SK-N-SH (cell line): ENCODE data around the gene MRPS35.

Experiments
- EP300 ChIP-seq, 2 experiments: IDR thresholded peaks; 2 replicates each; pipeline versions ENCODE4 v1.4.0 to v1.6.1; 2012; ENCODE audit warnings: borderline replicate concordance in 1 of 2, low read depth in 1 of 2, low read length in 1 of 2
- MAX ChIP-seq: IDR thresholded peaks from 2 replicates; pipeline ENCODE4 v1.4.0; 2012; ENCODE audit warnings: low read depth
- RAD21 ChIP-seq: IDR thresholded peaks from 2 replicates; pipeline ENCODE4 v1.6.1; 2012; ENCODE audit warnings: mild to moderate bottlenecking, low read length
- RCOR1 ChIP-seq: fragments of 150-350 bp; IDR thresholded peaks from 2 replicates; pipeline ENCODE4 v1.6.1; 2017; ENCODE audit warnings: antibody characterized with exemption, low read length
- REST ChIP-seq: IDR thresholded peaks from 2 replicates; pipeline ENCODE4 v1.6.1; 2012; ENCODE audit warnings: mild to moderate bottlenecking, low read depth, low read length, moderate library complexity
- RXRA ChIP-seq: IDR thresholded peaks from 2 replicates; pipeline ENCODE4 v1.4.0; 2012; ENCODE audit warnings: low read depth, mild to moderate bottlenecking, borderline replicate concordance
- SIN3A ChIP-seq: IDR thresholded peaks from 2 replicates; pipeline ENCODE4 v1.6.1; 2012; ENCODE audit warnings: low read depth, mild to moderate bottlenecking, low read length, moderate library complexity, borderline replicate concordance
- TAF1 ChIP-seq: IDR thresholded peaks from 2 replicates; pipeline ENCODE4 v1.6.1; 2012; ENCODE audit warnings: low read depth, mild to moderate bottlenecking, low read length, moderate library complexity, borderline replicate concordance
- YY1 ChIP-seq: IDR thresholded peaks from 2 replicates; pipeline ENCODE4 v1.4.0; 2012; ENCODE audit warnings: low read depth, mild to moderate bottlenecking
- TF ChIP-seq, protein P1 (sequence below): fragments of 200-600 bp; sonication (generic); IDR thresholded peaks from 2 replicates; pipeline ENCODE4 v1.6.1; 2017; ENCODE audit warnings: antibody characterized with exemption, mild to moderate bottlenecking, moderate library complexity

GRCh38 chr12:27787559-27787958, 76.9 kb downstream of the MRPS35 start:
- TF ChIP-seq SIN3A, result no peak
- no peak for TF ChIP-seq YY1
- no peak for TF ChIP-seq TAF1
- no peak for TF ChIP-seq REST
- TF ChIP-seq, protein P1, sequence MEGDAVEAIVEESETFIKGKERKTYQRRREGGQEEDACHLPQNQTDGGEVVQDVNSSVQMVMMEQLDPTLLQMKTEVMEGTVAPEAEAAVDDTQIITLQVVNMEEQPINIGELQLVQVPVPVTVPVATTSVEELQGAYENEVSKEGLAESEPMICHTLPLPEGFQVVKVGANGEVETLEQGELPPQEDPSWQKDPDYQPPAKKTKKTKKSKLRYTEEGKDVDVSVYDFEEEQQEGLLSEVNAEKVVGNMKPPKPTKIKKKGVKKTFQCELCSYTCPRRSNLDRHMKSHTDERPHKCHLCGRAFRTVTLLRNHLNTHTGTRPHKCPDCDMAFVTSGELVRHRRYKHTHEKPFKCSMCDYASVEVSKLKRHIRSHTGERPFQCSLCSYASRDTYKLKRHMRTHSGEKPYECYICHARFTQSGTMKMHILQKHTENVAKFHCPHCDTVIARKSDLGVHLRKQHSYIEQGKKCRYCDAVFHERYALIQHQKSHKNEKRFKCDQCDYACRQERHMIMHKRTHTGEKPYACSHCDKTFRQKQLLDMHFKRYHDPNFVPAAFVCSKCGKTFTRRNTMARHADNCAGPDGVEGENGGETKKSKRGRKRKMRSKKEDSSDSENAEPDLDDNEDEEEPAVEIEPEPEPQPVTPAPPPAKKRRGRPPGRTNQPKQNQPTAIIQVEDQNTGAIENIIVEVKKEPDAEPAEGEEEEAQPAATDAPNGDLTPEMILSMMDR, result no peak
- TF ChIP-seq MAX, result no peak
- TF ChIP-seq EP300 (IDR thresholded peaks at IDR 0.05; ENCODE audit: borderline replicate concordance in 1 of 2, low read depth in 1 of 2, low read length in 1 of 2), result no peak
- no peak for TF ChIP-seq RXRA
- TF ChIP-seq RAD21, result no peak
- TF ChIP-seq RCOR1, result no peak
